ENCODE results near the gene GRIN2A. TPM values are rescaled to one million over a fixed set of nuclear protein-coding genes. Genes with fewer than 3 reads are reported as not detected.

The GRIN2A gene
- total RNA-seq, 1 donor from 2014 or later, result 7.8 TPM

DNA sequence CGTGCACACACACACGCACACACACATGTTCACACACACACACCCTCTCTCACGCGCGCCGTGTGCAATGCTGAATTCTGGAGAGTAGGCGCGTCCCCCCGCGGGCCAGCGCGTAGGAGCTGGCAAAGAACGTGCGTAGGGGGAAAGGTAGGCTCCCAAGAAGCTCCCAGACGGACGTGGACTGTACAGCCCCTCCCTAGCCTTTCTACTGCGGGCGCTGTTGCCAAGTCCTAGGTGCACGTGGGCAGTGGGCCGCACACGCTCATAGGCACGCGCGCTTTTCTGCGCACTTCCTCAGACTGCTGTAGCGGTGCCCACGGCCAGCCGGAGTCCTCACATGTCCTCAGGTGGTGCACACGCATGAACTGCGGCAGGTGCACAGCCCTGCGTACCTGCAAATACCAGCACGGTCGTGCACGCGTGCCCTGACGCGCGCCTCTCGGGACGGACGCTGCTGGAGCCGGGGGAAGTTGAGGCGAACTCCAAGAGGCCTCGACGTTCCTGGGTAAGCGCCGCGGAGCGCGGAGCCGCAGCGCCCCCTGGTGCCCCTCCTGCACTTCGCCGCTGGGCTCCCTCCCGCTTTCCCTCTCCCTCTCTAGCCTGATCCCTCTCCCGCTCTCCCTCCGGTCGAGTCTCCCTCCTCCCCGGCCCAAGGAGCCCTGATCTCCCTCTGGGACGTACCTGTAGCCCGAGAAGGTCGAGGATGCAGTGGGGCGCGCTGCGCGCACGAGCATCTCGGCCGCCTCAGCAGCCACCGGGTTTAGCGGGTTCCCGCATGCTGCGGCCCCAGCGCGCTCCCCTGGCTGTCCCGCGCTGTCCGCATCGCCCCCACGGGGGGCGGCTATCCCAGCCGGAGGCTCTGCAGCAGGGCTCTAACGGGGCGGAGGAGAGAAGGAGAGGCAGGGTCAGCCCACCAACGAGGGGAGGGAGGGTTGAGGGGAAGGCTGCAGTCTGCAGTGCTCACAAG is 749 bp downstream of the GRIN2A start:
- intact Hi-C loops (cut with DNase I), result loop anchor here (1.0 to 10.0 kb wide), 4 partner anchors 150 to 885 kb away; no protein-coding TSS in a partner anchor
- Histone ChIP-seq H3K36me3 (no peaks in the 10 kb centered on the region), H3K4me1 (peaks cover 0 to 21% of the 10 kb centered on the region in 2 donors), H3K4me3 (peak overlapping the region; percentile 32 to 59), H3K27ac (no peak overlapping the region), H3K9me3 (no peaks in the 10 kb centered on the region), H3K27me3 (no peaks in the 10 kb centered on the region)
- TF ChIP-seq, protein P1, sequence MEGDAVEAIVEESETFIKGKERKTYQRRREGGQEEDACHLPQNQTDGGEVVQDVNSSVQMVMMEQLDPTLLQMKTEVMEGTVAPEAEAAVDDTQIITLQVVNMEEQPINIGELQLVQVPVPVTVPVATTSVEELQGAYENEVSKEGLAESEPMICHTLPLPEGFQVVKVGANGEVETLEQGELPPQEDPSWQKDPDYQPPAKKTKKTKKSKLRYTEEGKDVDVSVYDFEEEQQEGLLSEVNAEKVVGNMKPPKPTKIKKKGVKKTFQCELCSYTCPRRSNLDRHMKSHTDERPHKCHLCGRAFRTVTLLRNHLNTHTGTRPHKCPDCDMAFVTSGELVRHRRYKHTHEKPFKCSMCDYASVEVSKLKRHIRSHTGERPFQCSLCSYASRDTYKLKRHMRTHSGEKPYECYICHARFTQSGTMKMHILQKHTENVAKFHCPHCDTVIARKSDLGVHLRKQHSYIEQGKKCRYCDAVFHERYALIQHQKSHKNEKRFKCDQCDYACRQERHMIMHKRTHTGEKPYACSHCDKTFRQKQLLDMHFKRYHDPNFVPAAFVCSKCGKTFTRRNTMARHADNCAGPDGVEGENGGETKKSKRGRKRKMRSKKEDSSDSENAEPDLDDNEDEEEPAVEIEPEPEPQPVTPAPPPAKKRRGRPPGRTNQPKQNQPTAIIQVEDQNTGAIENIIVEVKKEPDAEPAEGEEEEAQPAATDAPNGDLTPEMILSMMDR (IDR thresholded peaks at IDR 0.05), result peak; percentile 86 to 96 (median 89)
- DNase-seq (ENCODE audit: low spot score in 2 of 2), result peak in 1 of 2 donors; percentile 75

DNA sequence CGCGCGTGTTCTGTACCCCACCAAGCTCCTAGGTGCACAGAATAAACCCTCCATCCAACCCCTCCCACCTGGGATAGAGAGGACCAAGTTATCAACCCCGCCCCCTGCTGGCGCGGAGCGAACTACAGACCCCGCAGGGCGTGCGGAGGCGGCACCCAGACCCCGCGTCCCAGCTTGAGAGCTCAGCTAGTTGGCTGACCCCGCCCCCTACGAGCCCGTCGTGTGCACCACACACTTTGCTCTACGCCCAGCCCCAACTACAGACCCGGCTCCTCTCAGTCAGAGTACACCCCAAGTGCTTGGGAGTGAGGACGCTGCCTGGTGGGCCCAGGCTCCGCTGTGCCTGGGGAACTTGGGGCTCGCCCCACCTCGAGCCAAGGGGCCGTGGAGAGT is 1.5 kb downstream of the GRIN2A start:
- no peak for DNase-seq (ENCODE audit: low spot score in 2 of 2)
- no peaks in the 10 kb centered on the region for H3K27me3 ChIP-seq
- no peaks in the 10 kb centered on the region for H3K9me3 ChIP-seq
- H3K36me3 ChIP-seq, result no peaks in the 10 kb centered on the region
- TF ChIP-seq, protein P1 (IDR thresholded peaks at IDR 0.05), result peak in 2 of 3 experiments; percentile 27 to 49
- H3K4me1 ChIP-seq, result peaks cover 0 to 21% of the 10 kb centered on the region in 2 donors
- H3K4me3 ChIP-seq, result peak overlapping the region; percentile 32 to 59
- no peak overlapping the region for H3K27ac ChIP-seq
- intact Hi-C loops (cut with DNase I), result loop anchor here (1.0 to 10.0 kb wide), 4 partner anchors 149 to 884 kb away; no protein-coding TSS in a partner anchor

DNA sequence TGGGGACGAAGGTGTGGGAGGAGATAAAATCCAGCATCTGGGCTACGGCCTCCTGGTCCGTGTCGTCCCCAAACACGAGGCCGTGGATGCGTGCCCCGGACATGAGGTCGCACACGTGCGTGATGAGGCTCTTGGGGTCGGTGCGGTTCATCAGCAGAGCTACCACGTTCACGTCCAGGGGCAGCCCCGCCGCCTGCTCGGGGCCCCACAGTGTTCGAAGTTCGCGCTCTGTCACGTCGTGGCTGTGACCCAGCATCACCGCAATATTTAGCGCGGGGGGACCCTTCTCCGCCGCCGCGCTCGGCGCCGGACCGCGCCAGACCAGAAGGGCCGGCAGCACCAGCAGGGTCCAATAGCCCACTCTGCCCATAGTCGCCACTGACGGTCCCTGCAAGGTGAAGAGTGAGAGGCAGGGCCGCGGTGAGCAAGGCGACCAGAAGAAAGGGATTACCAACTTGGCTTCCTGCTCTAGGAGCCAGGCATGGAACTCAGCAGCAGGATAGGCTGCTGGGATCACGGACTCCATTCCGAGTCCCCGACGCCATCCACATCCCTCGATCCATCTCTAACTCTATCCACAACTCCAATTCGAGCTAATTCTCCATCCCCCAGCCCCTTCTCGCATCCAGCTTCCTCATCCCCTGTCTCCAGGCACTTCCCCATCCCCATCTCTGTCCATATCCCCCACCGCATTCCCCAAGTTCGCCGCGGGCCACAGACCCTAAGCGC is 2.0 kb downstream of the GRIN2A start:
- H3K36me3 ChIP-seq, result no peaks in the 10 kb centered on the region
- H3K4me1 ChIP-seq, result peaks cover 0 to 21% of the 10 kb centered on the region in 2 donors
- TF ChIP-seq, protein P1 (IDR thresholded peaks at IDR 0.05), result no peak
- DNase-seq (ENCODE audit: low spot score in 2 of 2), result no peak
- intact Hi-C loops (cut with DNase I), result loop anchor here (2.0 to 10.0 kb wide), 3 partner anchors 255 to 883 kb away; no protein-coding TSS in a partner anchor
- peak overlapping the region in 1 of 2 donors; percentile 59 for H3K4me3 ChIP-seq
- no peaks in the 10 kb centered on the region for H3K27me3 ChIP-seq
- H3K27ac ChIP-seq, result no peak overlapping the region
- no peaks in the 10 kb centered on the region for H3K9me3 ChIP-seq

DNA sequence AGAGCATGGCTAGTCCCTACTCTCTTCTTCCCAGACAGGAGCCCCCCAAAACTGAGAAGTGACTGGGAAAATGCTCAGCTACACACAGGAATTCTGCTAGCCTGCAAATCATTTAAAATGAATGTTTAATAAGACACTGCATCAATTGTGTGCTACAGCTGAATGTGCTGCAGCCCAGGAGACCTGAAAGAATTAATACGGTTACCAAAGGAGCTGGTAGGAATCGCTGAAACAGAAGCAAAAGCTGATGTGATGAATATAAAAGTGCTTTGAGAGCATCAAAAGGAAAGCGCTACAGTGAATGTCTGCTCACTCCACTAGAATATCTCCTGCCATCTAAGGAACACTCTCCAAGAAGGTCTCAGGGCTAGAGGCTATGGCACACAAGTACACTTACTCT is 3.7 kb downstream of the GRIN2A start:
- no peak for DNase-seq (ENCODE audit: low spot score in 2 of 2)
- Histone ChIP-seq H3K27ac (no peak overlapping the region), H3K36me3 (no peaks in the 10 kb centered on the region), H3K4me1 (peaks cover 0 to 21% of the 10 kb centered on the region in 2 donors), H3K27me3 (no peaks in the 10 kb centered on the region), H3K4me3 (no peak overlapping the region), H3K9me3 (no peaks in the 10 kb centered on the region)
- intact Hi-C loops (cut with DNase I), result no loop called here
- TF ChIP-seq, protein P1 (IDR thresholded peaks at IDR 0.05), result no peak

DNA sequence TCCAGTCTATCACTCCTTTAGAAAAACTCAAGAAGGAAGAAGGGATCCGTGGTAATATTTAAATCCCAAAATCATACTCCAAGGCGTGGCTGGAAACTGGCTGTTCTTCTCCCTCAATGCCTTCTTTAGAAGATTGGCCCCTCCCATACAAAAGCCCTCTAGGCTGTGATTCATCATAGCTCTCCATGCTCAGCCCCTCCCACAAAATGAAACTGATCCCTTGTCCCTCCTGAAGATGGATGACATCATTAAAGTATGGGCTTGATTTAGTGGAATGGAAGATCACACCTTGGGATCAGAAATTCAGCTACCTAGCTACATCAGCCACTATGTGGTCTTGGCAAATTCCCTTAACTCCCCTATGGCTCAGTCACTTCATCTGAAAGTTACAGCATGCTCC is 4.1 kb downstream of the GRIN2A start:
- intact Hi-C loops (cut with DNase I), result no loop called here
- Histone ChIP-seq H3K4me1 (peaks cover 0 to 18% of the 10 kb centered on the region in 2 donors), H3K27ac (no peak overlapping the region), H3K9me3 (no peaks in the 10 kb centered on the region), H3K4me3 (no peak overlapping the region), H3K36me3 (no peaks in the 10 kb centered on the region), H3K27me3 (no peaks in the 10 kb centered on the region)
- DNase-seq (ENCODE audit: low spot score in 2 of 2), result no peak
- TF ChIP-seq, protein P1 (IDR thresholded peaks at IDR 0.05), result no peak
